HG03469 (cell line): ENCODE measurements around the gene TYROBP.
A peak's percentile ranks its signal among the peaks of the same experiment; 100 is the strongest.
"Not testable (repeated sequence)": the region's sequence is repeated elsewhere in the genome, so short reads cannot be mapped to it uniquely, and the experiment has no call there.

Experiments used
- ATAC-seq: cut with Tn5 transposase; IDR thresholded peaks from one replicate; pipeline ENCODE4 v1.9.1; 2021; ENCODE audit warnings: mild to moderate bottlenecking, moderate library complexity, moderate number of reproducible peaks; ENCODE audit not compliant: unreplicated experiment

Gene TYROBP

GRCh38 chr19:35932291-35932936 is 24.3 kb upstream of the TYROBP start:
- no peak for ATAC-seq

- no peak for ATAC-seq
Observed at GRCh38 chr19:35931874-35932202, 23.7 kb upstream of the TYROBP start.

- peak; percentile 80 for ATAC-seq
Observed at GRCh38 chr19:35931161-35931873, 23.2 kb upstream of the TYROBP start.

GRCh38 chr19:35929876-35930275 is 21.8 kb upstream of the TYROBP start:
- no peak for ATAC-seq

GRCh38 chr19:35928507-35928906 is 20.4 kb upstream of the TYROBP start:
- no peak for ATAC-seq

- no peak for ATAC-seq
Observed at GRCh38 chr19:35925501-35925900, 17.4 kb upstream of the TYROBP start.

- ATAC-seq: no peak
Observed at GRCh38 chr19:35921012-35921411, 12.9 kb upstream of the TYROBP start.

GRCh38 chr19:35919306-35919705 is 11.2 kb upstream of the TYROBP start:
- ATAC-seq: no peak

GRCh38 chr19:35915443-35915842 is 7.3 kb upstream of the TYROBP start:
- no peak for ATAC-seq

GRCh38 chr19:35913589-35913988 is 5.5 kb upstream of the TYROBP start:
- ATAC-seq: no peak

GRCh38 chr19:35911790-35912189 is 3.7 kb upstream of the TYROBP start:
- ATAC-seq: no peak

GRCh38 chr19:35911173-35911572 is 3.1 kb upstream of the TYROBP start:
- ATAC-seq: no peak

GRCh38 chr19:35910355-35910754 is 2.3 kb upstream of the TYROBP start:
- not testable (repeated sequence) for ATAC-seq

GRCh38 chr19:35909684-35910035 is 1.6 kb upstream of the TYROBP start:
- ATAC-seq: no peak

GRCh38 chr19:35908973-35909683 is 1.0 kb upstream of the TYROBP start:
- no peak for ATAC-seq

GRCh38 chr19:35907377-35907745 is 734 bp downstream of the TYROBP start:
- ATAC-seq: no peak

- ATAC-seq: no peak
Observed at GRCh38 chr19:35905178-35905727, 2.8 kb downstream of the TYROBP start.

- no peak for ATAC-seq
Observed at GRCh38 chr19:35904311-35905068, 3.6 kb downstream of the TYROBP start.

GRCh38 chr19:35903550-35904179 is 4.4 kb downstream of the TYROBP start:
- no peak for ATAC-seq

- ATAC-seq: no peak
Observed at GRCh38 chr19:35902870-35903475, 5.1 kb downstream of the TYROBP start.
